ENCODE results near the gene CMTM1.
"Not testable (repeated sequence)": the region's sequence is repeated elsewhere in the genome, so short reads cannot be mapped to it uniquely, and the experiment has no call there.

Gene CMTM1

DNA sequence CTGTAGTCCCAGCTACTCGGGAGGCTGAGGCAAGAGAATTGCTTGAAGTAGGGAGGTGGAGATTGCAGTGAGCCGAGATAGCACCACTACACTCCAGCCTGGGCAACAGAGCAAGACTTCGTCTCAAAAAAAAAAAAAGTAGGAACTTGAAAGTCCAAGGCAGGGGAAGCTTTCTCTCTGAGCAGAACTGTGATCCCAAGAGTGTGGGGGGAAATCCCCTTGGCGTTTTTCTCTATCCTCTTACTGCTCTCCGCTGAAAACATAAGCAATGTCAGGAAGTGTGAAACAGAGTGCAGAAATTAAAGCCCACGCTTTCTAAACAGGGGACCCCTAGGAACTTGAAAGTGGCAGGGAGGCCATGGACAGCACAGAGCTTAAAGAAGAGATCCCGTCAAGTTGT, 28.5 kb downstream of the CMTM1 start:
- DNase-seq: no peak

DNA sequence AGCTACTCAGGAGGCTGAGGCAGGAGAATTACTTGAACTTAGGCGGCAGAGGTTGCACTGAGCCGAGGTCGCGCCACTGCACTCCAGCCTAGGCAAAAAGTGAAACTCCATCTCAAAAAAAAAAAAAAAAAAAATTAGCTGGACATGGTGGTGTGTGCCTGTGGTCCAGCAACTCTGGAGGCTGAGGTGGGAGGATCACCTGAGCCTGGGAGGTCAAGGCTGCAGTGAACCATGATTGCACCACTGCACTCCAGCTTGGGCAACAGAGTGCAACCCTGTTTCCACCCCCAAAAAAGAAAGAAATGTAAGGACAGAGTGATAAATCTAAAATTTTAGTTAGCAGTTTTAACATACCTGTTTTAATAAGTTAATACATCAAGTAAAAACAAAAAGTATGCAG, 30.3 kb downstream of the CMTM1 start:
- not testable (repeated sequence) for DNase-seq

GRCh38 chr16:66596986-66597848, 31.0 kb downstream of the CMTM1 start:
- DNase-seq: no peak

DNA sequence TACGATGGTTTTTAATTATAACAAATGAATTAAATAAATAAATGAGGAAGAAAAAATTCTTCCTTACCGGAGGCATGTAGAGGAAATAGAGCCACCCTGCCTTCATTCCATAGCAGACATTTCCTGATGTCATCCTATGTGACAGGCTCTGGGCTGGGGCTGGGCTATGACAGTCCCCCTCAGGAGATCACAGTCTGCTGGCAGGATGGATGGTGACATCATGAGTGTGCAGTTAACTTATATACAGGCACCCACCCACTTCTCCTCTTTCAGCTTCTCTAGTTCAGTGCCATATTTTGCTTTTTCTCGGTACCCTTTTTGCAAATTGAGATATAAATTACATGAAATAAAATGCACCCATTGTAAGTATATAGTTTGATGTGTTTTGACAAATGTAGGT, 31.9 kb downstream of the CMTM1 start:
- no peak for DNase-seq

GRCh38 chr16:66599726-66600125, 33.5 kb downstream of the CMTM1 start:
- DNase-seq: no peak

DNA sequence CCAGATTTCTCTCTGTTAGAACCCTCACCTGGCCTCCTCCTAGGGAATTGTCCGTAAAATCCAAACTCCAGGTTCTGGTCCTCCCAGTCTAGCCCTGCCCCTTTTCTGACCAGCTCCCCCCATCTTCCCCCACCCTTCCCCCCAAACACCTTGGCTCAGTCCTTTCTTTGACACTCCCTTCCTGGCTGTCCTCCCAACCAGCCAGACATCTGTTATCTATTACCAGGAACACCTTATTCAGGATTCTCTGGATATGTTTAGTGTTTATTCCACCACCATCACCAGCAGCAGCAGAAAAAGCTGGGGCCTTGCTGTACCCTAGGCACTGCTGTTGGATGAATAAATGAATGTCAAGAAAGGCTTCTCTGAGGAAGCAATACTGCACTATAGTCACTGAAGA, 34.2 kb downstream of the CMTM1 start:
- no peak for DNase-seq

- DNase-seq: no peak
Observed at GRCh38 chr16:66601471-66601870, 35.2 kb downstream of the CMTM1 start.

DNA sequence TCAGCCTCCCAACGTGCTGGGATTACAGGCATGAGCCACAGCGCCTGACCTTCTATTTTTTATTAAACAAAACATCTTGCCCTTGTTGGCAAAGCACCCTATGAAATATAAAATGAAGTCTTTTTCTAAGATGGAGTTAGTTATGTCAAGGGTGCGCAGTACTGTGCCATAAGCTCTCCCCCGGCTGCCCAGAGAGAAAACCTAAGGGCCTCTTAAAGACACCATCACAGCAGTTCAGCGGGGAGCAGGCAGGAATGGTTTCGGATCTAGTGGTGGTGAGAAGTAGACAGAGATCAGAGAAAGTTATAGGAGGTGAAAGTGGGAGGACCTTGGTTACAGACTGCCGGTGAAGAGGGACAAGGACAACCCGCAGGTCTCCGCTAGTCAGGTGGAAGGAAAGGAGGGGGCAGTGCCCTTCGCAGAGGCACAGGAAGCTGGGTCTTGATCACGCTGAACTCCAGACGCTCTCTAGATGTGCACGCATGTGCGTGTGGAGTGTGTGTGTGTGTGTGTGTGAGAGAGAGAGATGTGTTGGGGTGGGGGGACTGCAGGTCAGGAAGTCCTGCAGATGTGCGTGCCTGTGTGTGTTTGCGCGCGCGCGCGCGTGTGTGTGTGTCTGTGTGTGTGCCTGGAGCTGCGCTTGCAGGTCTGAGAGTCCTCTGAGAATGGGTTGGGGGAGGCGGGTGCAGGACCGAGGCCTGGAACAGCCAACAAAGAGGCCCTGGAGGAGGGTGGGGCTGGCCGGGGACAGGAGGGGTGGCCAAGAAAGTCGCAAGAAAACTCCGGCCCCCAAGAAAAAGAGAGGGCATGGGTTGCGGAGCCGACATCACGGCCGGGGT, 37.5 kb downstream of the CMTM1 start:
- peak; percentile 50 for DNase-seq

- DNase-seq: peak; percentile 50
Observed at GRCh38 chr16:66604376-66605176, 38.3 kb downstream of the CMTM1 start, which contains the start of gene CMTM3. Gene CMTM3, plus strand, starts transcription at chr16:66604704. Its CDS starts 102 bp downstream, at chr16:66604806.

DNA sequence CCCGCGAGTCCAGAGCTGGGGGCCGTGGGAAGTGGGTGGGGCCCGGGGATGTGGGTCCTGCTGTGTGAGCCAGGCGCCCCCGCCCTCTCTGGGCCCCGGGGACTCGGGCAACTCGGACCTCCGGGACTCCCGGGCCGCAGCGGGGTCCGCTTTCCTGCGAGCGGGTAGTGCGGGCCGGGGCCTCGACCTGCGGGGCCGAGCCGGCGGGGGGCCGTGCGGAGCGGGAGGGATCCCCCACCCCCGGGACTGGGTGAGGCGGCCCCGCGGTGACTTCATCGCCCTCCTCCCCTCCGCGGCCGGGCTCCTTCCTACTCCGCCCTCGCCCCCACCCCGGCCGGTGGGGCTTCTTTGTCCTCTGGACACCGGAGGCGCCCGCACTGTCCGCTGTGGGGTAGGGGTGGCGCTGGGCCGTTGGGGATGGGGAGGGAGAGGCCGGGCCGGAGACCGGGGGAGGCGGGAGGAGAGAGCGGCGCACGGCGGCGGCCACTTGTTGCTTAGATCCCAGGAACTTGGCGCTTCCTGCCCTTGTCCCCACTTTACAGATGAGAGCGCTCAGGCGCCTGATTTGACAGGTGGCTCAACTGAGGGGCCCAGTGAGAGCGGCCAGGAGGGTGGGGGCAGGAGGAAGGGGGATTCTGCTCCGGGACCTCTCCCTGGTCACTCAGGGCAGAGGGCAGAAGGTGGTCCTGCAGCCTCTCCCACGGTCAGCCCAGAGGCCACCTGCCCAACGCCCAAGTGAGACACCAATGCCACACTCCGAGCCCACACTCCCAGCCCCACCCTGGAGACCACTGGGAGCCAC, 39.1 kb downstream of the CMTM1 start:
- DNase-seq: no peak

- DNase-seq: no peak
Observed at GRCh38 chr16:66605979-66606751, 39.9 kb downstream of the CMTM1 start.

DNA sequence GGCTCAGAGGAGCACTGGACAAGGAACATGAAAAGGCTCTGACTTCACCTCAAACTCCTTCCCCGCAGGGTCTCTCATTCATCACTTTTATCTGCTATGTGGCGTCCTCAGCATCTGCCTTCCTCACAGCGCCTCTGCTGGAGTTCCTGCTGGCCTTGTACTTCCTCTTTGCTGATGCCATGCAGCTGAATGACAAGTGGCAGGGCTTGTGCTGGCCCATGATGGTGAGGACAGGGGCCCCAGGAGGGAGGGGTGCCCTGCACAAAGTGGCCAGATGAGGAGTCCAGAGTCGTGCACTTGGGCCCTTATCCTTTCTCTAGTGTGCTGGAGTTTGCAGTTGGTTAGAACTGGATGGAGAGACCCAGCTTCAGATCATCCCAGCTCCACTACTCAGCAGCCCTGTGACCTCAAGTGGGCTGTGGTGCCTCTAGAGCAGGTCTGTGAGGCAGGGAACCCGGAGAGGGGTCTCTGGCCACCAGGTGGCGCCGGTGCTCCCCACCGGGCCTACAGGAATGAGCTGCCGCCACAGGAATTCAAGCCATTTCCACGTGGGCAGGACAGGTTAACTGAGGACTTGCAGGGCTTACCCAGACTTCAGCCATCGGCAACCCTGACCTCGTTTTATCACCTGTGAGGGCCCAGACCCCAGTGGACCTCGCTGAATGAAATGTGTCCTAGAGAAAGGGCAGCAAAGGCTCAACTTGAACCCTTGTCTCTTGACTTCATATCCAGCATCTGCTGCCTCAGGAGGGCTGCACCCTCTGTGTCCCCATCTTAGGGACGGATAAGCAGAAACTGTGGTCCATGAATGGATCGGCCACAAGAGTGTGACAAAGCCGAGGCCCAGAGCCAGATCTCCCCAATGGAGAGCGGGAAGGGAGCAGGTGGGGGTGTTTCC, 42.3 kb downstream of the CMTM1 start:
- DNase-seq: peak; percentile 24

GRCh38 chr16:66609139-66609510, 42.9 kb downstream of the CMTM1 start:
- no peak for DNase-seq

DNA sequence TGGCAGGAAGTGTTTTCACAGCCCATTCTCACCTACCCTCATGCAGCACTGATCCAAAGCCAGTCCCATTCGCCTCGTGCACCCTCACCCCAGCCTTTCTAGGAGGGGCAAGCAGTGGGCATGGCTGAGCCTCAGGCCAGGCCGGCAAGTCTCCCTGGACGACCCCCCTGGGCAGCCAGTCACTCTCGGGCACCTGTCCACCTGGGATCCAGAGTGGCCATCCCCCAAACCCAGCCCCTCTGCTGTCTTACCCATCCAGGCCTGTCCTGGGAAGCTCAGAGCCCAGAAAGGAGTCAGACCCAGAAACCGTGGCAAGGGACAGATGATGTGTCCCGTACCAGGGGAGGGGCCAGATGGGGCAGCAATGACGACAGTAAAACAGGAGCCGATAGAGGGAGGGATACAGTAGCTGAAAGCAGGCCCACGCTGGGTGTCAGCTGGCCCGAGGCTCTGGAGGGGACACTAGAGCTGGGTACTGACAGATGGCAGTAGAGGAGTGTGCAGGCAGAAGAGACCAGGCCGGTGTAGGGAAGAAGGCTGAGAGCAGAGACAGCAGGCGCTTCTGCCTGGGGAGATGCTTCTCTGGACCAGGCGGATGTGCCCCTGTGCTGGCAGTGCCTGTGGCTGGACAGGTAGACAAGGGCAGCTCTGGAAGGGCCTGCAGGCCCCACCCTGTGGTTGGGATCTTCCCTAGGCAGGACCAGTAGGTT, 44.0 kb downstream of the CMTM1 start:
- no peak for DNase-seq

GRCh38 chr16:66611911-66612310, 45.7 kb downstream of the CMTM1 start:
- DNase-seq: not testable (repeated sequence)

GRCh38 chr16:66612422-66612821, 46.2 kb downstream of the CMTM1 start:
- DNase-seq: no peak

GRCh38 chr16:66614161-66614802, 48.0 kb downstream of the CMTM1 start:
- DNase-seq: no peak

DNA sequence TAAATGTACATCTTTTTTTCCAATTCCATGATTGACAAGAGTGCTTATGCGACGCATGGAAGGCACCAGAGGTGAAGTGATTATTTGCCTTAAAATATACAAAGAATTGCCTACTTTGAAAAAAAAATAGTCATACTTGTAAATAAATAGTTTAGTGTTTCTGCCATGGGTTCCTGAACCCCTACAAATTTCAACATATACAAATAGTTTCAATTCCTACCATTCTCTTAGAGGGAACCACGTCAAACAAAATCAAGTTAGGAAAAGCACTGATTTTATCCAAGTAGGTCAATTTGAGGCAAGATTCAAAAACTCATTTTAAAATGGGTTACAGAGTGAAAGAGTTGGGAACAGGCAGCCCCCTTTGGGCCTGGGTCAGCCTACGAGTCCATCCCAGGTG, 49.9 kb downstream of the CMTM1 start:
- DNase-seq: no peak

DNA sequence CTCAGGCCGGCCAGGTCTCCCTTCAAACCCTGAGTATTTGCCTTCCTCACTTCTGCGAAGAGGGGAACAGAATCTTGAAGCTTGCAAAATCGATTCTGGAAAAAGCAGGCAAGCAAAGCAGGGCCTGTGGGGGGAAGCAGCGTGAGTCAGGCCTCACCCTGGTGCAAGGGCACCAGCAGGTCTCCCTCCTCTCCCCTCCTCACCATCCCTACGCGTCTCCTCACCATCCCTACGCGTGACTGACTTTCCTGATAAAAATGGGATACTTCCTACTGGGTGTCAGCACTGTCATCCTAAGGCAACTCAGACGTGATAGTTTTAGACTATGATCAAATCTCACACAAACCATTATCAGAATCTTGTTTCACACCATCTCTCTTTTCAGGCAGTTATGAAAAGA, 50.4 kb downstream of the CMTM1 start:
- no peak for DNase-seq

All from NCI-H748 treated with DMSO at 0.1 percent for 48 hours (cell line).